A549 (cell line): ENCODE data around the gene PXYLP1.

Experiments used
- ATOH8 ChIP-seq: fragments of 250-450 bp; sonication (Bioruptor Pico); IDR thresholded peaks from 2 replicates; pipeline ENCODE4 v1.5.0; 2020; ENCODE audit warnings: low read depth, mild to moderate bottlenecking, moderate library complexity
- CBX8 ChIP-seq: fragments of 200-600 bp; sonication (generic); IDR thresholded peaks from 2 replicates; pipeline ENCODE4 v1.6.1; 2016
- CEBPB ChIP-seq, 2 experiments: fragments of >200 bp in 1 of 2; sonication (Bioruptor Twin) in 1 of 2; formaldehyde crosslinking in 1 of 2; IDR thresholded peaks; 2 replicates each; pipeline ENCODE4 v1.6.1; 2012 to 2016
- CHD2 ChIP-seq: fragments of 150-350 bp; IDR thresholded peaks from 2 replicates; pipeline ENCODE4 v1.6.1; 2014; ENCODE audit warnings: low read length; ENCODE audit not compliant: partially characterized antibody
- EHMT2 ChIP-seq: fragments of 200-600 bp; sonication (generic); IDR thresholded peaks from 2 replicates; pipeline ENCODE4 v1.6.1; 2016; ENCODE audit warnings: antibody characterized with exemption, low read depth, mild to moderate bottlenecking, moderate library complexity
- HMGXB4 ChIP-seq: fragments of 250-450 bp; sonication (Bioruptor Pico); IDR thresholded peaks from 2 replicates; pipeline ENCODE4 v1.5.0; 2021; ENCODE audit warnings: mild to moderate bottlenecking, moderate library complexity, borderline replicate concordance
- MAX ChIP-seq: IDR thresholded peaks from 2 replicates; pipeline ENCODE4 v1.6.1; 2012
- MYC ChIP-seq: IDR thresholded peaks from 2 replicates; pipeline ENCODE4 v1.6.1; 2012; ENCODE audit warnings: mild to moderate bottlenecking, inconsistent platforms, low read length, improper control_type of control experiment, borderline replicate concordance
- POLR2A ChIP-seq: IDR thresholded peaks from 2 replicates; pipeline ENCODE4 v1.6.1; 2012; ENCODE audit warnings: mild to moderate bottlenecking, low read length
- RARB ChIP-seq: fragments of 250-450 bp; sonication (Bioruptor Pico); IDR thresholded peaks from 2 replicates; pipeline ENCODE4 v1.8.0; 2021; ENCODE audit warnings: mild to moderate bottlenecking, moderate library complexity
- RFX5 ChIP-seq: fragments of 450-650 bp; IDR thresholded peaks from 2 replicates; pipeline ENCODE4 v1.7.1; 2014; ENCODE audit warnings: antibody characterized with exemption, mild to moderate bottlenecking, moderate library complexity
- ZFP36 ChIP-seq: fragments of 450-650 bp; IDR thresholded peaks from 2 replicates; pipeline ENCODE4 v1.6.1; 2014; ENCODE audit warnings: borderline replicate concordance; ENCODE audit not compliant: partially characterized antibody
- TF ChIP-seq, protein P1 (sequence below): fragments of >200 bp; sonication (Bioruptor Twin); formaldehyde crosslinking; IDR thresholded peaks from 3 replicates; pipeline ENCODE4 v1.5.1; 2016
- TF ChIP-seq, protein P2 (sequence below): fragments of >200 bp; sonication (Bioruptor Twin); formaldehyde crosslinking; IDR thresholded peaks from 2 replicates; pipeline ENCODE4 v1.6.1; 2016

DNA sequence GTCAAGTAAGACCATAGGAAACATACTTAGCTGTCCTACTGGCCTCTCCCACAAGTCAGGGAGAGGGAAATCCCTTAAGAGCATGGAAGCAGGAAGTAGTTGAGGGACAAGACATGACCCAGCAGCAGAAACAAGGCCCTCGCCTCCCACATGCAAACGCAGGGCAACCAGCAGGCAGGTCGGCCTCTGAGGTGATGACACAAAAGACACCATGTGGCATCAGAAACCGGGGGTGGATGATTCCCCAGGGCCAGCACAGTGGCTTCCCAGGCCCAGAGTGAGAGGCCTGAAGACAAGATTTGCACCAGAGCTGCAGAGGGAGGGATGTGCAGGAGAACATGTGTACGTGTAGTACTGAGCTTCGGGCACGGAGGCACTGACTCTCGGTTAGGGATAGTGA lies 26.3 kb downstream of the PXYLP1 start:
- TF ChIP-seq RFX5 (no peak), EHMT2 (no peak), POLR2A (no peak), CEBPB (IDR thresholded peaks at IDR 0.05) (no peak), RARB (CRISPR knock-in tag) (no peak), CBX8 (no peak), MYC (no peak), CHD2 (no peak), MAX (no peak), ATOH8 (no peak), HMGXB4 (no peak), ZFP36 (no peak)
- TF ChIP-seq, protein P1, sequence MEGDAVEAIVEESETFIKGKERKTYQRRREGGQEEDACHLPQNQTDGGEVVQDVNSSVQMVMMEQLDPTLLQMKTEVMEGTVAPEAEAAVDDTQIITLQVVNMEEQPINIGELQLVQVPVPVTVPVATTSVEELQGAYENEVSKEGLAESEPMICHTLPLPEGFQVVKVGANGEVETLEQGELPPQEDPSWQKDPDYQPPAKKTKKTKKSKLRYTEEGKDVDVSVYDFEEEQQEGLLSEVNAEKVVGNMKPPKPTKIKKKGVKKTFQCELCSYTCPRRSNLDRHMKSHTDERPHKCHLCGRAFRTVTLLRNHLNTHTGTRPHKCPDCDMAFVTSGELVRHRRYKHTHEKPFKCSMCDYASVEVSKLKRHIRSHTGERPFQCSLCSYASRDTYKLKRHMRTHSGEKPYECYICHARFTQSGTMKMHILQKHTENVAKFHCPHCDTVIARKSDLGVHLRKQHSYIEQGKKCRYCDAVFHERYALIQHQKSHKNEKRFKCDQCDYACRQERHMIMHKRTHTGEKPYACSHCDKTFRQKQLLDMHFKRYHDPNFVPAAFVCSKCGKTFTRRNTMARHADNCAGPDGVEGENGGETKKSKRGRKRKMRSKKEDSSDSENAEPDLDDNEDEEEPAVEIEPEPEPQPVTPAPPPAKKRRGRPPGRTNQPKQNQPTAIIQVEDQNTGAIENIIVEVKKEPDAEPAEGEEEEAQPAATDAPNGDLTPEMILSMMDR, result no peak
- TF ChIP-seq, protein P2, sequence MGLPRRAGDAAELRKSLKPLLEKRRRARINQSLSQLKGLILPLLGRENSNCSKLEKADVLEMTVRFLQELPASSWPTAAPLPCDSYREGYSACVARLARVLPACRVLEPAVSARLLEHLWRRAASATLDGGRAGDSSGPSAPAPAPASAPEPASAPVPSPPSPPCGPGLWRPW, result no peak
